Erythroblast (primary cell): ENCODE results near the gene PGGHG.

Source experiments
- GATA1 ChIP-seq: IDR thresholded peaks from 2 replicates; pipeline ENCODE4 v1.6.1; 2011; ENCODE audit warnings: low read depth, mild to moderate bottlenecking, control low read depth, low read length, moderate library complexity
- POLR2A ChIP-seq: IDR thresholded peaks from 2 replicates; pipeline ENCODE4 v1.6.1; 2011; ENCODE audit warnings: mild to moderate bottlenecking, low read length

DNA sequence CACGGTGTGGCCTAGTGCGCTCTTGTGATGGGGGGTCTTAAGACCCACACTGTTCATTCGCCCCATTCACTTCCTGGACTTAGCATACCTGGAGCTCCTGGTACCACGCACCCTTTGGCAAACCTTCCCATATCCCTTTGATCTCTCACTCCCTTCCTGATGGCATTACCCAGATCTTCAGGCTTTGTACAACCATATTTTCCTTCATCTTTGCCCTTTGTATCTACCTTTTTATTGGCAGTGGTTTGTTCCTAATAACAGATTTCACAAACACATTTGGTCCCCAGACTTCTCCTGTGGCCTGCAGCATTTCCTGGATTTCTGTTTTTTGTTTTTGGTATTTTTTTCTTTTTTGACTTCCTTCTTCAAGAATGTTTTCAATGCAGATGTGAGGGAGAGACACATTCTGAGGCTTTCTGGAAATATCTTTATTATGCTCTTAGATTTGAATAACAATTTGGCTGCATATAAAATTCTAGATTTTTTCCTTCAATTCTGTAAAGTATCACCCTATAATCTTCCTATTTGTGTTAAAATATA is 47.8 kb downstream of the PGGHG start:
- TF ChIP-seq GATA1 (no peak), POLR2A (no peak)
